ENCODE results near the gene VPS13D.
"Not testable (repeated sequence)": the region's sequence is repeated elsewhere in the genome, so short reads cannot be mapped to it uniquely, and the experiment has no call there.

The VPS13D gene

GRCh38 chr1:12450090-12450755 is 220.4 kb downstream of the VPS13D start:
- DNase-seq (ENCODE audit: low read depth): no peak

DNA sequence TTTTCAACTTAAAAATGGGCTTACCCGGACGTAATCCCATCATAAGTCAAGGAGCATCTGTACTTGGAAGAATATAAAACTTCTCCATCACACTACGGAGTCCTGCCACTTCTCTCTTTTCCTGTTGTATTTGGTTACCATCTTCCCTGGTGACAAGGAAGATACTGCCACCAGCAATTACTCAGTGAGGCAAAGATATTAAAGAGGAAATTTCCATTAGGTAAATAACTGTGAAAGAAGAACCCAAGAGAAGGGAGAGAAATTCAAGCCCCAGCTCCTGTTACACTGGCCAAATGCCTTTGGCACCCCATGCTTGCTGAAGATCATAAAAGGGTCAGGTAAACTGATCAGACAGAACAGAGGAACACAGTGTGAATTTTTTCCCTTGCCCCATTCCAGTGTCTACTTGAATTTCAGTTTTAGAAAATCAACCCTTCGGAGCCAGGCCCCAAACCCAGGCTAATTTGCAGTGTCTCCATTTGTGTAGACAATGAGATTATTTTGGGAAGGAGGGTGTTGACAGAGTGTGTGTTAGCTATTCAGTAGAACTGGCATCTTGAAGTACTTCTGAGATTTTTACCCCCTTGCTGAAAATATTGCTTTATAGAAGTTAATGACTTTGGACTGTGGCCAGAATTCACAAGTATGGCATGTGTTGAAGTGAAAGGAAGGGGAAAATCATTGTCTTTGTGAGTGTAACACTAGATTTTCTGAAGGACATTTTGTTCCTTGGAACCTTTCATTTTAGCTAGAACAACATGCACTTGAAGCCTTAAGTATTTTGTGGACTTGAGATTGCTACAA is 221.1 kb downstream of the VPS13D start:
- DNase-seq (ENCODE audit: low read depth): no peak

GRCh38 chr1:12451560-12451900 is 221.7 kb downstream of the VPS13D start:
- no peak for DNase-seq (ENCODE audit: low read depth)

DNA sequence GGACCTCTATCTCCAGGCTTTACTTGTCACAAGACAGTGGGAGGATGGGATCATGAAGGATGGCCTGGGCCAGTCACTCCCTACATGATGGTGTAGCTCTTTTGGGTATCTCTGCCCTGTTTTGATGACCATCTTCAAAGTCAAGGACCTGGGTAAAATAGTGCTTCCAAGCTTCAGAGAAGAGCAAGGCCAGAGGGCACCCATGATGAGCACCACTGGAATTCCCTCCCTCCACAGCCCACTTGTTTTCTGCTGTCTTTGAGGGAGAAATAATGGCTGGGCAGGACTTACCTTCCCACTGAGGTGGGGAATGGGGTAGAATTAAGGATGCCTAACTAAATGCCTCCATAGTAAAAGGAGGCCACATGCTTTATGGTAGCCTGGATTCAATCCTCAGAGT is 222.4 kb downstream of the VPS13D start:
- no peak for DNase-seq (ENCODE audit: low read depth)

DNA sequence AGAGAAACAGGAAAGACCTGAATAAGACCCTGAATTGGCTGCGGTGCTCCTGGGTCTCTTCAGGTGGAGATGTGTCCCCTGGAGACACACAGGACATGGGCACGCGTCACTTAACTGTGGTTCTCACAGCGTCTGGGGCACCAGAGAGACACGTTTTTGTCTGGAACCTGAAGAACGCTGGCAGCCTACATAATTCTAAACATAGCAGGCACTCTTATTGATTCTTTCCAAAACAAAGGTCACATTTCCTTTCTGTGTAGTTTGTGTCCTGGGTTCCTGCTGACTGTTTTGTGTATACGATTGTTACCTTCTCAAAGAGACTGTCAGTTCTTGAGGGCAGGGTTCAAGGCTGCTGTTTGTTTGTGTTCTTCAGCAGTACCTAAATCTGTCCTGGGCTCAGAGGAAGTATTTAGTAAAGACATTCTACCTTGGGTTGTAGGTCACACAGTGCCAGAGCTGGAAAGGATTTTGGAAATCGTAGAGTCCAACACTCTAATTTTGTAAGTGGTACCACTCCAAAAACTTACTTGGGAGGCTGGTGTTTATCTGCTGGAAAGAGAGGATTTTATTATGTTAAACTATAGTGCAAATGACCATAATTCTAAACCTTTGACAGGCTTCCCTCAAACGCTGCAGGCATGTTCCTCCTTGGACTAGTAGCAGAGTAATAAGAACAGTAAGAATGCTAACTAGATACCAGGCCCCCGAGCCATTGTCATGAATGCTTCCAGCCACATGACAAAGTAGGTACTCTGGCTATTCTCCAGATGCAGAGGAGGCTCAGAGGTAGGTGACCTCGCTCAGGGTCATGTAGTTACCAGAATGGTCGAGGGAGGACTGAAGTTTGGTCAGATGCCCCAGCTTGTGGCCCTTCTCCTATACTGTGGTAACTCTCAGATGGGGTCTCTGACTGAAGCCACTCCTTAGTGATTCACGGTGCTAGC is 223.8 kb downstream of the VPS13D start:
- no peak for DNase-seq (ENCODE audit: low read depth)

DNA sequence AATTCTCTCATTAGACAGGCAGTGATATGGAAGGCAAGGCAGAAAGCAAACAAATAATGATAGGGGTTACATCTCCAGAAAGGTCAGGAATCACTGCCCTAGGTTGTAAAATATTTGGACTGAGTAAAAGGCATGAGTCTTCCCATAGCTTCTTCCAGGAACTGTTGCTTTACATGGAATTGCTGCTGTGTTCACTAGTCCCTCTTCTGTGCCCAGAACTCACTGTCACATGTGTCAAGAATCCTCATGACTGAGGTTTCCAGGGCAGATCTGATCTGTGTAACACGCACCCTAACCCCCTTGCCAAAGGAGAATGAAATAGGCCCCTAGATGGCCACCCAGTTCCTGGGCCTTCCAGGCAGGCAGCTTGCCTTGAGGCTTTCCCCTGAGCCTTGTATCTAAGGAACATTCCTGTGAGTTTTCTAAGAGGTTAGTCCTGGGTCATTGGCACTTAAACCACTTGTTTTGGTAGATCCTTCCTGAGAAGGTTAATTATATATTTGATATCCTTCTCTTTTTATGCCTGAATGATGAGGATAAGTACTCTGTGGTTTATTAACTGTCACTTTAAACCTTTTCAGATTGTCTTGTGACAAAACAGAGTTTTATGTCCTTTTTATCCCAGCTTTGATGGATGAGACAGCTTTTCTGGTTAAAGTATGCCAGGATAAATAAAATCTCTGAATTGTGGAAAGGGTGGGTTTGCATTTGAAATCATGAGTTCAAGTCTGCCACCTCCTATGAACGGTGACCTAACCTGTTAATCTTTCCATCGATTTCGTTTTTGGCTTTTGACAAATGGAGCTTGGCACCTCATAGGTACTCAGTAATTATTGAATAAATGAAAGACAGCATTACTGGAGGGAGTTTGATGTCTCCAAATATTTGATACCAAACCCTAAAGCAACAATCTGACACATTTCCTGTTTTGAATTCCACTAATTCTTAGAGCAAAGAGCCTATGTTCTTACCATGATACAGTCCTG is 224.9 kb downstream of the VPS13D start:
- no peak for DNase-seq (ENCODE audit: low read depth)

DNA sequence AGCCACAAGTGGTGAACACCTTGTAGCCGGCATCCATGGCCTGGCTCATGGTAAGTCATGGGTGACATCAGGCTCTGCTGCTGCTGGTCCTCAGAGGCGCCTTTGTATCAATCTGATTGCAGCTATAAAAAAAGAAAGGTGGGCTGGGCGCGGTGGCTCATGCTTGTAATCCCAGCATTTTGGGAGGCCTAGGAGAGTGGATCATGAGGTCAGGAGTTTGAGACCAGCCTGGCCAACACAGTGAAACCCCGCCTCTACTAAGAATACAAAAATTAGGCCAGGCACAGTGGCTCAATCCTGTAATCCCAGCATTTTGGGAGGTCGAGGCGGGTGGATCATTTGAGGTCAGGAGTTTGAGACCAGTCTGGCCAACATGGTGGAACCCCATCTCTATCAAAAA is 226.3 kb downstream of the VPS13D start:
- DNase-seq (ENCODE audit: low read depth): not testable (repeated sequence)

DNA sequence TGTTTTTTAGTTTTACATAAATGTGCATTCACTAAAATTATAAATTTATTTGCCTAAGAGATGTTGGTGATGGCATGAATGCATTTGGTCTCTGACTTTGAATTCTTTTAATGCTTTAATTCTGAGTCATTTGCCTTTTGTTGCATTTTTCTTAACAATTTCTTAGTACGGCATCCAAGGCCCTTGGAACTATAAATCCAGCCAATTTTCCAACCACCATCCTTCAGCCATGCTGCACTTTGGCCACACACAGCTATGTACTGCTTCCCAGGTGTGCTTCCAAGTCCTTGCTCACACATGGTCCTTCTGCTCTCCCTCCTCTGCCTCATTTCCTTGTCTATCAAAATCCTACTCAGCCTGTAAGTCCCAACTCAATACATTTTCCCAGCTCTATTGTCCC is 227.1 kb downstream of the VPS13D start:
- DNase-seq (ENCODE audit: low read depth): peak; percentile 76

- no peak for DNase-seq (ENCODE audit: low read depth)
Observed at GRCh38 chr1:12457771-12458170, 227.9 kb downstream of the VPS13D start.

DNA sequence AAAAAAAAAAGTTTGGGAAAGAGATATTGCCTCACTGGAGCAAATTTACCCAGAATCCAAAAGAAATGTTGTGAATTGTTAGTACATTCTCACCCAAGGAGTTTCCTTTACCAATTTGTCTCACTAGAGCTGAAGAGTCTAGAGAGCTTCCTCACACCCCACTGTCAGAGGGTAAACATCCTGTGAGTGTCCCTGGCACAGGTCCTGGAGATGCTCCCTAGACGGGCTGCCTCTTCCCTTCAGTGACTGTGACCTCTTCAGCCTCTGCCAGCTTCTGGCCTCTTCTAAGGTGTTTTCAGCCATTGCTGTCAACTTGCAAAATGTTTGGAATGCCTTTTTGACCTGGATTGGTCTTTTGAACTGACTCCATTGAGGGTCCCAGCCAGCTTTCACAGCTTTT is 228.7 kb downstream of the VPS13D start:
- no peak for DNase-seq (ENCODE audit: low read depth)

DNA sequence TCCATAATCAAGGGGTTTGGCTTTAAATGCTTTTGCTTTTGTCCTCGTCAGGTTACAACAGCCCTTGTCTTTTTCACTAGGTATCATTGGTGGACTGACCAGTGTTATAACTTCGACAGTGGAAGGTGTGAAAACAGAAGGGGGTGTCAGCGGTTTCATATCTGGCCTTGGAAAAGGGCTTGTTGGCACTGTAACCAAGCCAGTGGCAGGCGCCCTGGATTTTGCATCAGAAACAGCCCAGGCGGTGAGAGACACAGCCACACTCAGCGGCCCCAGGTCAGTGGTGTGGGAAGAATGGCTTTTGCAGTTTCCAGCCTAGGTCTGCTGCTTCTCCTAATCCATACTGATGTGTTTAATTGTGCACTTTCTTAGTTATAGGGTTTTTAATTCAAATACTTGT is 230.3 kb downstream of the VPS13D start:
- DNase-seq (ENCODE audit: low read depth): no peak

DNA sequence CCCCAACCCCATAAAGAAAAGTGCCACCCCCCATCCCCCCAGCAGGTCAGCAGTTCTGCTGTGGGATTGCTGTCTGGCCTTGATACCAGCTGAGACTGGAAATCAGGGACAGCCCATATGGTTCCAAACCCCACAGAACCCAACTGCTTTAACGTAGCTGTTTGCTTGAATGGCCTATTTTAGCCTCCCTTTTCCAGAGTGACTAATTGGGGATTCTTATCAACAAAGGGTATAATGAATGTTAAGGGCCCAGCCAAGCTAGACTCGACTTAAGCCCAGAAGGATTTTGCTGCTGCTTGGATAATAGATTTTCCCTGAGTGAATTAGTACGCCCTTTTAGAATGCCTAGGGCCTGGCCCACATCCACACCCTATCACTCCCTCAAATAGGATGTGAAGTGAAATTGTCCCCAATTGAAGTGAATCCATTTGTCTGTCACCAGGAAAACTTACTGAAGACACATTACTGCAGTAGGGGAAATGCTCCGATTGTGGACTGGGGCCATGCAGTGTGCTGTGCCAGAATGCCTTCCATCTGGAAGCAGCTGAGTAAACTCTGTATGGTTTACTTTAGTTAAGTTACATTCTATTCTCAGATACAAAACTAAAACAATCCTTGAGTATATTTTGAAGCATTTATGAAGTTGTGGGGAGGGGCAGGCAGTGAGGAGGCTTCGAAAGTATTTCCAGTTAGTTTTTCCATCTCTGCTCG is 231.2 kb downstream of the VPS13D start:
- no peak for DNase-seq (ENCODE audit: low read depth)

GRCh38 chr1:12461754-12462153 is 231.9 kb downstream of the VPS13D start:
- no peak for DNase-seq (ENCODE audit: low read depth)

- DNase-seq (ENCODE audit: low read depth): no peak
Observed at GRCh38 chr1:12462586-12462985, 232.8 kb downstream of the VPS13D start.

DNA sequence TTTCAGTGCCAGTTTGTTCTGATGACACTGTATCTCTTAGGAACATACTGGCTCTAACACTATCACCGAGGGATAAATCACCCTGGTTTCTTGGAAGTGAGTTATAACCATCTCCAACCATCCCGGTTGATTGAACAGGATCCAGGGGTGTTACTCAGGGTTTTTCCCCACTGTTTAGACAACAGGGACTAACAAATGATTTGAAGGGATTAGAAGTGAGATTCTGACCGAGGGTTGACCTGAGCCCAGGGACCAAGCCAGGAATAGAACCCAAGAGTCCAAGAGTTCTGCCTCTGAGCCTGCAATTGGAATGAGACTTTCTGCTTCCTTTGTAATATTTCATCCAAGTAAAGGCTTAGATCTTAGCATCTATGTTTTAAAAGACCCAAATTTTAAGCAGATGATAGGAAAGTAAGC is 234.2 kb downstream of the VPS13D start:
- no peak for DNase-seq (ENCODE audit: low read depth)

GRCh38 chr1:12464598-12465056 is 234.8 kb downstream of the VPS13D start:
- peak; percentile 57 for DNase-seq (ENCODE audit: low read depth)

- DNase-seq (ENCODE audit: low read depth): no peak
Observed at GRCh38 chr1:12465126-12465525, 235.3 kb downstream of the VPS13D start.

DNA sequence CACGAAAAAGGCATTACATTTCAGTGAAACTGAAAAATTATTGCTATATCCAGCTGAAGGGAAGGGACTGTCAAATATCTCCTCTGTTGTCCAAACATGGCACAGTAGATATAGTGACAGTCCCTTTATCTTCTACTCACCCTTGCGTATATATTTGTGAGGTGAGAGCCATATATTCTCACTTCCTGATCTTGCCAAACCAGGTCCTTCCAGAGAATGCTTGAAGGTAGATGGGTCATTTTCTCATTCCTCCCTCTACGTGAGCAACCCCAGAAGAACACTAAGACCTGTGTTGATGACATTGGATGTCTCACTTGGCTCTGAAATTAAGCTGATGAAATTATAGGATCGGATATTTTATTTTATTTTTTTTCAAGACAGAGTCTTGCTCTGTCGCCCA is 237.0 kb downstream of the VPS13D start:
- DNase-seq (ENCODE audit: low read depth): no peak

DNA sequence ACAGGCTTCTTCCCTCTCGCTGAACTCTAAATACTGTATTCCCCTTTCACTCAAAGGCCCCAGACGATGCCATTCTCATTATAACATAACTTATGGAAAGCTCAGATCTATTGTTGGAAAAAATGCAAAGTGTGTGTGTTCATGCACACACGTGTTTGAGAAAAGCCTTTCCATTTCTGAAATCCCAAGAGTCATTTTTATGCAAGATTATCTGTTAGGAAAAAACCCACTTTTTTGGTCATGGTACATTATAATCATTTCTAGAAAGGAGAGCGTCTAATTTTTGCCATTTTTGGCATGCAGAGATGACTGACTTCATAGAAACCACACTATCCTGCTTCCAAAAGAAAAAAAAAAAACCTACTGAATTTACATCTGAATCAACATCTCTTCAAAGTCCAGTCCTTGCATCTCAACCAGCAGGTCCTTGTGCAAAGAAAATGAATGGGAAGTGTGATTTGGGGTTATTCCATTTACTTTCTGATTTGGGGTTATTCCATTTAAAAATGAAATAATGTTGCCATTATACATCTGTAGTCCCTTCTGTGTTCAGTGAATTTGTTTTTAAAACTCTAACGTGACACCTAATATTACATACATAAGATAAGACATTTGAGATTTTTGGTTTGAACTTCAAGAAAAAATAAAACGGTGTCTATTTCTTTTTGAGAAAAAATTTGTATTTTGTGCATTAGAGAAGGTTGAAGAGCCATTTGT is 237.9 kb downstream of the VPS13D start:
- DNase-seq (ENCODE audit: low read depth): no peak

GRCh38 chr1:12468323-12468722 is 238.5 kb downstream of the VPS13D start:
- DNase-seq (ENCODE audit: low read depth): no peak

Measured in HS-27A (cell line).